Breast epithelium (tissue), 4 donors: ENCODE data around the gene RBM22. TPM values are rescaled to one million over a fixed set of nuclear protein-coding genes. Genes with fewer than 3 reads are reported as not detected.

Experiments used
- DNase-seq, 2 donors: peaks; one replicate each; pipeline ENCODE4 v3.0.0-alpha.2; 2019; ENCODE audit warnings: low spot score in 2 of 2
- H3K27ac ChIP-seq, 2 donors: fragments of 200-600 bp; sonication (generic) in 1 of 2; one replicate each; pipeline ENCODE4 v1.5.1; 2016 to 2019; ENCODE audit warnings: mild to moderate bottlenecking in 1 of 2
- H3K27me3 ChIP-seq, 2 donors: fragments of 200-600 bp; sonication (generic) in 1 of 2; one replicate each; pipeline versions ENCODE4 v1.5.1 to v1.6.0; 2017 to 2019; ENCODE audit warnings: control low read depth in 1 of 2, mild to moderate bottlenecking in 1 of 2
- H3K36me3 ChIP-seq: fragments of 200-600 bp; one replicate; pipeline ENCODE4 v1.5.1; 2019
- H3K4me1 ChIP-seq, 2 donors: fragments of 200-600 bp; sonication (generic); one replicate each; pipeline ENCODE4 v1.5.1; 2016 to 2019; ENCODE audit warnings: control low read depth in 1 of 2
- H3K4me3 ChIP-seq, 3 donors: fragments of 200-600 bp; sonication (generic); 1 replicate in 2 of 3; 2 replicates in 1 of 3; pipeline ENCODE4 v1.5.1; 2016 to 2019; ENCODE audit warnings: mild to moderate bottlenecking in 3 of 3, moderate library complexity in 2 of 3
- H3K9me3 ChIP-seq, 2 donors: fragments of 200-600 bp; sonication (generic) in 1 of 2; one replicate each; pipeline ENCODE4 v1.5.1; 2016 to 2019; ENCODE audit warnings: control low read depth in 1 of 2
- CTCF ChIP-seq, 3 donors: fragments of 450-650 bp; IDR thresholded peaks; one replicate each; pipeline ENCODE4 v1.5.1; 2016 to 2017; ENCODE audit warnings: antibody characterized with exemption in 3 of 3, mild to moderate bottlenecking in 3 of 3, moderate library complexity in 3 of 3
- POLR2A ChIP-seq: fragments of 450-650 bp; IDR thresholded peaks from one replicate; pipeline ENCODE4 v1.6.1; 2016; ENCODE audit warnings: antibody characterized with exemption, mild to moderate bottlenecking, moderate library complexity
- POLR2AphosphoS5 ChIP-seq, 3 donors: sonication (generic); formaldehyde crosslinking; IDR thresholded peaks; one replicate each; pipeline ENCODE4 v1.6.1; 2017; ENCODE audit warnings: antibody characterized with exemption in 3 of 3
- intact Hi-C: fragments of 100-400 bp; cut with DNase I; formaldehyde crosslinking; loops from one replicate; pipeline ENCODE4 v1.15.1; 2023; ENCODE audit warnings: low total_unique reads
- total RNA-seq, 3 donors: library from RNA; depleted of rRNA; stranded (reverse); fragments of >200 nt; gene quantifications; one replicate each; pipeline ENCODE4 v1.1.0, GENCODE V29; 2016

The RBM22 gene
- total RNA-seq, 3 donors from 2014 or later = 40.5 to 57.8 (median 44.9) TPM

GRCh38 chr5:150651924-150652671 is 48.8 kb downstream of the RBM22 start:
- no peak for TF ChIP-seq POLR2A
- TF ChIP-seq CTCF (IDR thresholded peaks at IDR 0.05) = no peak
- no peak for TF ChIP-seq POLR2AphosphoS5 (IDR thresholded peaks at IDR 0.05)
- no peak overlapping the region for H3K4me3 ChIP-seq
- H3K4me1 ChIP-seq = peaks cover 0 to 7% of the 10 kb centered on the region in 2 donors
- H3K27me3 ChIP-seq = no peaks in the 10 kb centered on the region
- H3K9me3 ChIP-seq = no peaks in the 10 kb centered on the region
- H3K36me3 ChIP-seq = no peaks in the 10 kb centered on the region
- DNase-seq = no peak
- H3K27ac ChIP-seq = no peak overlapping the region
- intact Hi-C loops = loop anchor here (10.0 kb wide), 2 partner anchors 57 to 187 kb away; no protein-coding TSS in a partner anchor

DNA sequence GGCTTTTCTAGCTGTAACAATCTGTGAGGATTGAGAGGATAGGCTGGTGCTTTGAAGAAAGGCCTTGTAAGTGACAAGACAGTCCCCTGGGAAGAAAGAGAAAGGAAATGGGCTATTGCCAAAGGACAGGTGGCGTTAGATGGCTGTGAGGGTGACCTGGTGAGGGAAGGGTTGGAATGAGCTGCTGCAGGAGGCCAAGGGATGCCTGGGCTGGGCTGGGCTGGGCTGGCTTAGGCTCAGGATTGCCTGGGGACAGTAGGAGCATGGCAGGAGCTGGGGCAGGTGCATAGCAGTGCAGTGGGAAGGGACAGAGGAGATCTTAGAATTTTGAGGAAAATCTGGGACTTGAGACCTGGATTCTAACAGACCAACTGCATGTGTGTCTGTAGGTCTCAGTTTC is 49.5 kb downstream of the RBM22 start:
- Histone ChIP-seq H3K9me3 (no peaks in the 10 kb centered on the region), H3K27ac (peak overlapping the region in 1 of 2 donors; percentile 7), H3K27me3 (no peaks in the 10 kb centered on the region), H3K4me3 (no peak overlapping the region), H3K4me1 (peaks cover 0 to 6% of the 10 kb centered on the region in 2 donors), H3K36me3 (no peaks in the 10 kb centered on the region)
- DNase-seq = no peak
- intact Hi-C loops = loop anchor here (10.0 kb wide), 2 partner anchors 57 to 187 kb away; no protein-coding TSS in a partner anchor
- no peak for TF ChIP-seq CTCF (IDR thresholded peaks at IDR 0.05)
- no peak for TF ChIP-seq POLR2A
- TF ChIP-seq POLR2AphosphoS5 (IDR thresholded peaks at IDR 0.05) = no peak

GRCh38 chr5:150650021-150651006 is 50.5 kb downstream of the RBM22 start:
- intact Hi-C loops = loop anchor here (10.0 kb wide), 2 partner anchors 56 to 186 kb away; no protein-coding TSS in a partner anchor
- H3K27ac ChIP-seq = peak overlapping the region in 1 of 2 donors; percentile 32

DNA sequence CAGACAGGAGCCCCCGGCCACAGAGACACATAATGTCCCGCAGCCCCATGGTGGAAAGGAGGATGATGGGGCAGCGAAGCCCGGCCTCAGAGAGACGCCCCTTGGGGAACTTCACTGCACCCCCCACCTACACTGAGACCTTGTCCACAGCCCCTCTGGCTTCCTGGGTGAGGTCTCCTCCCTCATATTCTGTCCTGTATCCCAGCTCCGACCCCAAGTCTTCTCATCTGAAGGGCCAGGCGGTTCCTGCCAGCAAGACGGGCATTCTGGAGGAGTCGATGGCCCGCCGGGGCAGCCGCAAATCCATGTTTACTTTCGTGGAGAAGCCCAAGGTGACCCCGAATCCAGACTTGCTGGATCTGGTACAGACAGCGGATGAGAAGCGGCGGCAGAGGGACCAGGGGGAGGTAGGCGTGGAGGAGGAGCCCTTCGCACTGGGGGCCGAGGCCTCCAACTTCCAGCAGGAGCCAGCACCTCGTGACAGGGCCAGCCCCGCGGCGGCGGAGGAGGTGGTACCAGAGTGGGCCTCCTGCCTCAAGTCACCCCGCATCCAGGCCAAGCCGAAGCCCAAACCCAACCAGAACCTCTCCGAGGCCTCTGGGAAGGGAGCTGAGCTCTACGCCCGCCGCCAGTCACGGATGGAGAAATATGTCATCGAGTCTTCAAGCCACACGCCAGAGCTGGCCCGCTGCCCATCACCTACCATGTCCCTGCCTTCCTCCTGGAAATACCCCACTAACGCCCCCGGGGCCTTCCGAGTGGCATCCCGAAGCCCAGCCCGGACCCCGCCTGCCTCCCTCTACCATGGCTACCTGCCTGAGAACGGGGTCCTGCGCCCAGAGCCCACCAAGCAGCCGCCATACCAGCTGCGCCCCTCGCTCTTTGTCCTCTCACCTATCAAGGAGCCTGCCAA is 51.5 kb downstream of the RBM22 start:
- no peak for DNase-seq
- H3K27me3 ChIP-seq = no peaks in the 10 kb centered on the region
- intact Hi-C loops = loop anchor here (10.0 kb wide), 2 partner anchors 55 to 185 kb away; no protein-coding TSS in a partner anchor
- peak overlapping the region in 1 of 2 donors; percentile 32 for H3K27ac ChIP-seq
- no peaks in the 10 kb centered on the region for H3K9me3 ChIP-seq
- no peaks in the 10 kb centered on the region for H3K36me3 ChIP-seq
- no peak overlapping the region for H3K4me3 ChIP-seq
- TF ChIP-seq POLR2A (no peak), POLR2AphosphoS5 (IDR thresholded peaks at IDR 0.05) (no peak), CTCF (IDR thresholded peaks at IDR 0.05) (no peak)
- H3K4me1 ChIP-seq = peaks cover 0 to 9% of the 10 kb centered on the region in 2 donors

More at GRCh38 chr5:150650021-150651006, 50.5 kb downstream of the RBM22 start:
- Histone ChIP-seq H3K4me1 (peaks cover 0 to 1% of the 10 kb centered on the region in 2 donors), H3K4me3 (no peak overlapping the region), H3K36me3 (no peaks in the 10 kb centered on the region), H3K27me3 (no peaks in the 10 kb centered on the region), H3K9me3 (no peaks in the 10 kb centered on the region)
- DNase-seq = no peak
- TF ChIP-seq CTCF (IDR thresholded peaks at IDR 0.05) (no peak), POLR2AphosphoS5 (IDR thresholded peaks at IDR 0.05) (no peak)
